ENCODE results near the gene SDC4. TPM values are rescaled to one million over a fixed set of nuclear protein-coding genes. Genes with fewer than 3 reads are reported as not detected.

Gene SDC4
- total RNA-seq, 1 experiment from 2014 or later, result 100 TPM

DNA sequence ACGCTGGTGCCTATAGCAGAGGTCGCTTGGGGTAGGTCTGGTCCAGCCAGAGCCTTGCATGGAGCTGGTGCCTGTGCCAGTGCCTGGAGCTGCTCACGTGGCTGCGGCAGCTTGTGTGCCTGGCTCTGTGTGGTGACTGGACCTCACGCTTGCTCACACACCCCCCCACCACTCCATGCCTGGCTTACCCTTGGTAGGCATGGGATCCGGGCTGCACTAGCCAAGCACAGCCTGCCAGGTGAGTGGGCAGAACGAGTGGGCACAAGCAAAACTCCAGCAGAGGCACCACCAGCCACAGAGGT lies 46.8 kb upstream of the SDC4 start (continued):
- no peak for TF ChIP-seq YY1 (IDR thresholded peaks at IDR 0.05; ENCODE audit: extremely low read depth, insufficient replicate concordance, low read depth, low read length)

DNA sequence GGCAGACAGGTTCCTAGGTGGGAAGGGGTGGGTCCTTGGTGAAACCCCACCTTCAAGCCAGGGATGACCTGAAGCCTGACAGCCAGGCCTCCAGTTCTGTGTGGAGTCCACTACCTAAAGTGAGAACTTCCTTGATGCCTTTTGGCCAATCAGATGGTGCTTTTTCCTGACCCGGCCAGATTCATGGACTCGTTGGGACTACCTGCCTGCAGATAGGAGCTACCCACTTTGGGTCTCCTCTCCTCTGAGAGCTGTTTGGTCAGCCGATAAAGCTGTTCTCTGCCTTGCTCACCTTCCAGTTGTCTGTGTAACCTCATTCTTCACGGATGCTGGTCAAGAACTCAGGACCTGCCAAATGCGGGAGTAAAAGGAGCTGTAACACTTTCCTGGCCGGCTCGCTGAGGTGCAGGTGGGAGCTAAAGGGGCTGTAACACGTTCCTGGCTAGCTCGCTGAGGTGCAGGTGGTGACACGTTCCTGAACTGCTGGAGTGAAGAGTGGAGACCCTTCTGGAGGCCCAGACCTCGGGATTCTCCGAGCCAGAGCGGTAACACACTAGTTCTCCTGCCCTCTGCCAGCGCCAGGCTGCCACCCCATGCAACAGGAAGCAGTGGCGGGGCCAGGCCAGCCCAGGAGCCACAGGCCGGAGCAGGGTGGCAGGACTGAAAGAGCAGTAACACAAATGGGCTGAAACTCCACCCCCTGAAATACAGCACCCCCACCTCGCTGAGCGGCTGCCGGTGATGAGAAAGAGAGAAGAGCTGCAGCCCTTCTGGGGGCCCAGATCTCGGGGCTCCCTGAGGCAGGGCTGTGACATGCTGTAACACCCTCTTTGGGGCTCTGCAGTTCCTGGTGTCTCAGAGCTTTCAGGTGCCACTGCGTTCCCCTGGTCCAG lies 46.2 kb upstream of the SDC4 start:
- Histone ChIP-seq H3K27me3 (ENCODE audit: insufficient read depth, low read length) (no peaks in the 10 kb centered on the region), H3K36me3 (ENCODE audit: control insufficient read depth in 1 of 2, insufficient read depth in 2 of 2, low read length in 2 of 2) (no peaks in the 10 kb centered on the region), H3K27ac (ENCODE audit: low read depth, low read length) (no peak overlapping the region), H2AFZ (ENCODE audit: low read depth, low read length, poor library complexity, severe bottlenecking) (no peak overlapping the region), H4K20me1 (ENCODE audit: insufficient read depth) (no peaks in the 10 kb centered on the region), H3K9me3 (ENCODE audit: control insufficient read depth in 1 of 2, insufficient read depth in 1 of 2, low read depth in 1 of 2, low read length in 2 of 2) (peaks cover 0 to under 1% of the 10 kb centered on the region in 2 experiments; a peak in 1 of 4 replicates), H3K4me3 (replicated peaks in 1 of 2; ENCODE audit: low read depth in 1 of 2, low read length in 2 of 2) (no peak overlapping the region), H3K4me1 (ENCODE audit: control insufficient read depth in 1 of 2, insufficient read depth in 2 of 2, low read length in 2 of 2) (no peaks in the 10 kb centered on the region), H3K4me2 (ENCODE audit: low read length) (no peak overlapping the region), H3K9ac (ENCODE audit: low read length) (no peak overlapping the region), H3K79me2 (ENCODE audit: insufficient read depth, low read length) (no peaks in the 10 kb centered on the region), H3K9me2 (ENCODE audit: insufficient read depth) (no peaks in the 10 kb centered on the region)
- ChIA-PET CTCF (no interaction called here), POLR2A (no interaction called here), RAD21 (ENCODE audit: low non-redundant PET in 1 of 2, low total read pairs in 2 of 2, uncharacterized antibody in 2 of 2, unreplicated experiment in 2 of 2) (no interaction called here)
- no peak for DNase-seq (ENCODE audit: low read depth, low spot score)
- BruUV-seq (replicated peaks), result no TSS peak
- TF ChIP-seq CEBPB (IDR thresholded peaks at IDR 0.05; ENCODE audit: low read depth) (no peak), TCF7L2 (IDR thresholded peaks at IDR 0.05; ENCODE audit: borderline replicate concordance, extremely low read depth, insufficient read depth, insufficient read length) (no peak), SP1 (IDR thresholded peaks at IDR 0.05; ENCODE audit: low read depth) (no peak), CTCF (IDR thresholded peaks at IDR 0.05 in 2 of 3, conservative IDR thresholded peaks at IDR 0.05 in 1 of 3; ENCODE audit: borderline replicate concordance in 1 of 3, insufficient read depth in 1 of 3, low read depth in 2 of 3, low read length in 2 of 3) (no peak), POLR2AphosphoS5 (IDR thresholded peaks at IDR 0.05; ENCODE audit: low read depth, low read length) (no peak), EZH2 (IDR thresholded peaks at IDR 0.05) (no peak), YY1 (IDR thresholded peaks at IDR 0.05; ENCODE audit: extremely low read depth, insufficient replicate concordance, low read depth, low read length) (no peak), SRF (IDR thresholded peaks at IDR 0.05; ENCODE audit: low read depth) (no peak), EGR1 (IDR thresholded peaks at IDR 0.05; ENCODE audit: low read depth) (no peak), ATF3 (IDR thresholded peaks at IDR 0.05) (no peak), CBX3 (IDR thresholded peaks at IDR 0.05; ENCODE audit: low read depth) (no peak), REST (IDR thresholded peaks at IDR 0.05; ENCODE audit: low read depth) (no peak), JUND (IDR thresholded peaks at IDR 0.05) (no peak), ELF1 (IDR thresholded peaks at IDR 0.05; ENCODE audit: borderline replicate concordance, low read depth) (no peak), ZNF274 (IDR thresholded peaks at IDR 0.05; ENCODE audit: low read depth, low read length) (no peak), MAX (IDR thresholded peaks at IDR 0.05) (no peak), RAD21 (IDR thresholded peaks at IDR 0.05; ENCODE audit: low read depth) (no peak), FOSL1 (IDR thresholded peaks at IDR 0.05; ENCODE audit: low read depth) (no peak)
- intact Hi-C loops (cut with micrococcal nuclease), result no loop called here
- no peak for ATAC-seq

All from HCT116 (cell line).